ENCODE measurements around the gene LARP4B.

The LARP4B gene

GRCh38 chr10:974038-974784, 42.7 kb upstream of the LARP4B start:
- no peak for TF ChIP-seq CTCF (IDR thresholded peaks at IDR 0.05; ENCODE audit: unreplicated experiment in 3 of 3)
- Mint-ChIP-seq H3K4me1 (peaks cover 20% of the 10 kb centered on the region), H3K9me3 (peaks cover 27% of the 10 kb centered on the region), H3K4me3 (no peak overlapping the region), H3K27me3 (ENCODE audit: low read depth) (peaks cover 3% of the 10 kb centered on the region), H3K27ac (no peak overlapping the region), H3K36me3 (ENCODE audit: low read depth) (peaks cover 20% of the 10 kb centered on the region)

- Mint-ChIP-seq H3K27me3 (ENCODE audit: low read depth) (peaks cover 4% of the 10 kb centered on the region), H3K36me3 (ENCODE audit: low read depth) (peaks cover 9% of the 10 kb centered on the region), H3K27ac (peak overlapping the region in 1 of 3 experiments; percentile 29), H3K4me3 (no peak overlapping the region), H3K4me1 (peaks cover 20% of the 10 kb centered on the region), H3K9me3 (peaks cover 16% of the 10 kb centered on the region)
- TF ChIP-seq CTCF (IDR thresholded peaks at IDR 0.05; ENCODE audit: unreplicated experiment in 3 of 3) = no peak
These were observed 41.3 kb upstream of the LARP4B start for GRCh38 chr10:972763-973162.

- TF ChIP-seq CTCF (IDR thresholded peaks at IDR 0.05; ENCODE audit: unreplicated experiment in 3 of 3) = no peak
- peak overlapping the region in 2 of 3 experiments; percentile 15 to 86 for H3K27ac Mint-ChIP-seq
- H3K36me3 Mint-ChIP-seq (ENCODE audit: low read depth) = peaks cover 6% of the 10 kb centered on the region
- peaks cover 10% of the 10 kb centered on the region for H3K27me3 Mint-ChIP-seq (ENCODE audit: low read depth)
- H3K9me3 Mint-ChIP-seq = peaks cover 13% of the 10 kb centered on the region
- peaks cover 20% of the 10 kb centered on the region for H3K4me1 Mint-ChIP-seq
- H3K4me3 Mint-ChIP-seq = no peak overlapping the region
These were observed 40.1 kb upstream of the LARP4B start for GRCh38 chr10:971613-972012.

- H3K4me3 Mint-ChIP-seq = no peak overlapping the region
- H3K36me3 Mint-ChIP-seq (ENCODE audit: low read depth) = peaks cover 1% of the 10 kb centered on the region
- peaks cover 20% of the 10 kb centered on the region for H3K4me1 Mint-ChIP-seq
- no peak for TF ChIP-seq CTCF (IDR thresholded peaks at IDR 0.05; ENCODE audit: unreplicated experiment in 3 of 3)
- H3K27me3 Mint-ChIP-seq (ENCODE audit: low read depth) = peaks cover 10% of the 10 kb centered on the region
- H3K9me3 Mint-ChIP-seq = peaks cover 9% of the 10 kb centered on the region
- H3K27ac Mint-ChIP-seq = peak overlapping the region in 2 of 3 experiments; percentile 15 to 86
These were observed 39.6 kb upstream of the LARP4B start for GRCh38 chr10:971150-971542.

GRCh38 chr10:970311-971149, 39.0 kb upstream of the LARP4B start:
- H3K9me3 Mint-ChIP-seq = peaks cover 5% of the 10 kb centered on the region
- H3K4me3 Mint-ChIP-seq = peak overlapping the region in 2 of 3 experiments; percentile 0 to 18
- peaks cover 20% of the 10 kb centered on the region for H3K4me1 Mint-ChIP-seq
- peak overlapping the region; percentile 15 to 86 (median 39) for H3K27ac Mint-ChIP-seq
- TF ChIP-seq CTCF (IDR thresholded peaks at IDR 0.05; ENCODE audit: unreplicated experiment in 3 of 3) = no peak
- H3K36me3 Mint-ChIP-seq (ENCODE audit: low read depth) = no peaks in the 10 kb centered on the region
- peaks cover 10% of the 10 kb centered on the region for H3K27me3 Mint-ChIP-seq (ENCODE audit: low read depth)
